ENCODE data around the gene SST.

GRCh38 chr3:187684444-187684843 lies 14.2 kb upstream of the SST start:
- TF ChIP-seq CTCF (IDR thresholded peaks at IDR 0.05), result no peak
- no peak for TF ChIP-seq POLR2A (IDR thresholded peaks at IDR 0.05)
